SU-DHL-6 (cell line): Measurements from ENCODE around the gene MTMR10.

Experiments
- EZH2phosphoT487 ChIP-seq: fragments of 200-600 bp; sonication (generic), shearing (Covaris generic); conservative IDR thresholded peaks from 2 replicates; pipeline ENCODE4 v1.6.1; 2018; ENCODE audit warnings: mild to moderate bottlenecking, antibody characterized with exemption, low read length, moderate library complexity, mixed read lengths
- TF ChIP-seq, protein P1 (sequence below): fragments of 200-600 bp; sonication (generic); IDR thresholded peaks from one replicate; pipeline ENCODE4 v1.5.1; 2017; ENCODE audit warnings: antibody characterized with exemption, mild to moderate bottlenecking, low read length, moderate library complexity; ENCODE audit not compliant: insufficient read depth, poor library complexity, severe bottlenecking

DNA sequence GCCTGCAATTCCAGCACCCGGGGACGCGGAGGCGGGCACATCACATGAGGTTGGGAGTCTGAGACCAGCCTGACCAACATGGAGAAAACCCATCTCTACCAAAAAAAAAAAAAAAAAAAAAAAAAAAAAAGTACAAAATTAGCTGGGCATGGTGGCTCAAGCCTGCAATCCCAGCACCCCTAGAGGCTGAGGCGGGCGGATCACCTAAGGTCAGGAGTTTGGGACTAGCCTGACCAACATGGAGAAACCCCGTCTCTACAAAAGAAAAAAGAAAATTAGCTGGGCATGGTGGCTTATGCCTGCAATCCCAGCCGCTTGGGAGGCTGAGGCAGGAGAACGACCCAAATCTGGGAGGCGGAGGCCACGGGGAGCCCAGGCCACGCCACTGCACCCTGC, 95.2 kb downstream of the MTMR10 start:
- TF ChIP-seq, protein P1, sequence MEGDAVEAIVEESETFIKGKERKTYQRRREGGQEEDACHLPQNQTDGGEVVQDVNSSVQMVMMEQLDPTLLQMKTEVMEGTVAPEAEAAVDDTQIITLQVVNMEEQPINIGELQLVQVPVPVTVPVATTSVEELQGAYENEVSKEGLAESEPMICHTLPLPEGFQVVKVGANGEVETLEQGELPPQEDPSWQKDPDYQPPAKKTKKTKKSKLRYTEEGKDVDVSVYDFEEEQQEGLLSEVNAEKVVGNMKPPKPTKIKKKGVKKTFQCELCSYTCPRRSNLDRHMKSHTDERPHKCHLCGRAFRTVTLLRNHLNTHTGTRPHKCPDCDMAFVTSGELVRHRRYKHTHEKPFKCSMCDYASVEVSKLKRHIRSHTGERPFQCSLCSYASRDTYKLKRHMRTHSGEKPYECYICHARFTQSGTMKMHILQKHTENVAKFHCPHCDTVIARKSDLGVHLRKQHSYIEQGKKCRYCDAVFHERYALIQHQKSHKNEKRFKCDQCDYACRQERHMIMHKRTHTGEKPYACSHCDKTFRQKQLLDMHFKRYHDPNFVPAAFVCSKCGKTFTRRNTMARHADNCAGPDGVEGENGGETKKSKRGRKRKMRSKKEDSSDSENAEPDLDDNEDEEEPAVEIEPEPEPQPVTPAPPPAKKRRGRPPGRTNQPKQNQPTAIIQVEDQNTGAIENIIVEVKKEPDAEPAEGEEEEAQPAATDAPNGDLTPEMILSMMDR = no peak
- TF ChIP-seq EZH2phosphoT487 = no peak
